Measurements from ENCODE around the gene TMSB10. TPM values are rescaled to one million over a fixed set of nuclear protein-coding genes. Genes with fewer than 3 reads are reported as not detected.
A peak's percentile ranks its signal among the peaks of the same experiment; 100 is the strongest.

Gene TMSB10
- total and polyA plus RNA-seq, 2 donors (not counting 1 experiment from before 2014, with no cell fraction given): 885 to 5,410 TPM

GRCh38 chr2:84881581-84882413, 23.7 kb upstream of the TMSB10 start:
- H3K36me3 ChIP-seq (replicated peaks in 1 of 2; ENCODE audit: control extremely low read depth in 1 of 2, control insufficient read depth in 1 of 2, extremely low read depth in 1 of 2, insufficient read depth in 2 of 2, low read length in 1 of 2): no peaks in the 10 kb centered on the region
- H3K27me3 ChIP-seq (replicated peaks in 1 of 4; ENCODE audit: control extremely low read depth in 1 of 4, control insufficient read depth in 3 of 4, insufficient read depth in 4 of 4, low read length in 3 of 4): no peaks in the 10 kb centered on the region
- peak overlapping the region; percentile 79 for H2AFZ ChIP-seq (ENCODE audit: insufficient read depth, low read depth, low read length, poor library complexity, severe bottlenecking)
- DNase-seq: peak; percentile 90
- peaks cover 16 to 31% of the 10 kb centered on the region in 2 donors for H3K4me1 ChIP-seq (ENCODE audit: control insufficient read depth in 2 of 2, insufficient read depth in 2 of 2, low read length in 2 of 2)
- H3K27me3 Mint-ChIP-seq: no peaks in the 10 kb centered on the region
- intact Hi-C loops (cut with micrococcal nuclease): loop anchor here (1.0 to 5.0 kb wide), 7 partner anchors 24 to 423 kb away; partner anchors contain the start of genes DNAH6, SUCLG1 and TMSB10
- H3K4me1 Mint-ChIP-seq: peaks cover 36% of the 10 kb centered on the region
- peak overlapping the region; percentile 95 for H3K27ac Mint-ChIP-seq
- peak overlapping the region; percentile 96 for H3K4me2 ChIP-seq (replicated peaks; ENCODE audit: low read depth, low read length, poor library complexity, severe bottlenecking)
- H3K9me3 Mint-ChIP-seq (ENCODE audit: insufficient read depth): no peaks in the 10 kb centered on the region
- H4K20me1 ChIP-seq (ENCODE audit: control insufficient read depth, insufficient read depth, low read length, poor library complexity, severe bottlenecking): no peaks in the 10 kb centered on the region
- ChIA-PET POLR2A (interaction anchor here (0.7 to 3.7 kb wide), 8 partner anchors 13 to 89 kb away, joined by 3 to 47 read pairs (median 4); partner anchors contain the start of genes KCMF1 and TMSB10), CTCF (interaction anchor here (0.5 to 18.2 kb wide), 33 partner anchors 8 to 420 kb away, joined by 3 to 316 read pairs (median 4); partner anchors contain the start of genes DNAH6 and TMSB10)
- H3K4me3 ChIP-seq (ENCODE audit: control extremely low read depth in 1 of 5, extremely low read depth in 1 of 5, insufficient read depth in 1 of 5, low read depth in 2 of 5, low read length in 4 of 5): peak overlapping the region; percentile 66 to 98 (median 83)
- 0% methylated on average over 15 of the region's 29 CpGs for WGBS (ENCODE audit: insufficient coverage)
- peaks cover 9% of the 10 kb centered on the region for H3K79me2 ChIP-seq (ENCODE audit: control insufficient read depth, insufficient read depth, low read length)
- H3K4me3 Mint-ChIP-seq: peak overlapping the region; percentile 92
- peak overlapping the region; percentile 89 for H3K9ac ChIP-seq (ENCODE audit: low read length)
- H3K9me3 ChIP-seq (ENCODE audit: control extremely low read depth in 1 of 3, control insufficient read depth in 2 of 3, insufficient read depth in 1 of 3, low read length in 2 of 3): no peaks in the 10 kb centered on the region
- ATAC-seq (ENCODE audit: low read depth): peak; percentile 78
- peak; percentile 78 for TF ChIP-seq CTCF (IDR thresholded peaks at IDR 0.05)
- TF ChIP-seq EZH2 (IDR thresholded peaks at IDR 0.05; ENCODE audit: borderline replicate concordance, insufficient read depth, low read depth, low read length, poor library complexity, severe bottlenecking): no peak
- peak overlapping the region; percentile 72 to 92 for H3K27ac ChIP-seq (ENCODE audit: low read length in 2 of 2)

Measured in B cell (primary cell).